GM13977 (cell line): ENCODE results near the gene SLC1A2.

ENCODE experiments used
- DNase-seq: peaks from one replicate; pipeline ENCODE4 v3.0.0; 2012; ENCODE audit warnings: low spot score
- CTCF ChIP-seq: IDR thresholded peaks from 2 replicates; pipeline ENCODE4 v1.5.1; 2012; ENCODE audit warnings: mild to moderate bottlenecking, control low read depth; ENCODE audit not compliant: insufficient read depth; ENCODE audit errors: extremely low read depth, missing control alignments
- in situ Hi-C: fragments of 300-500 bp; cut with MboI; formaldehyde crosslinking; loops from one replicate; pipeline ENCODE4 v1.12.0; 2022; ENCODE audit warnings: low sequenced_read_pairs, low pct_unique_long_range_greater_than_20kb, mixed read lengths, inconsistent platforms; ENCODE audit not compliant: unreplicated experiment

The SLC1A2 gene

DNA sequence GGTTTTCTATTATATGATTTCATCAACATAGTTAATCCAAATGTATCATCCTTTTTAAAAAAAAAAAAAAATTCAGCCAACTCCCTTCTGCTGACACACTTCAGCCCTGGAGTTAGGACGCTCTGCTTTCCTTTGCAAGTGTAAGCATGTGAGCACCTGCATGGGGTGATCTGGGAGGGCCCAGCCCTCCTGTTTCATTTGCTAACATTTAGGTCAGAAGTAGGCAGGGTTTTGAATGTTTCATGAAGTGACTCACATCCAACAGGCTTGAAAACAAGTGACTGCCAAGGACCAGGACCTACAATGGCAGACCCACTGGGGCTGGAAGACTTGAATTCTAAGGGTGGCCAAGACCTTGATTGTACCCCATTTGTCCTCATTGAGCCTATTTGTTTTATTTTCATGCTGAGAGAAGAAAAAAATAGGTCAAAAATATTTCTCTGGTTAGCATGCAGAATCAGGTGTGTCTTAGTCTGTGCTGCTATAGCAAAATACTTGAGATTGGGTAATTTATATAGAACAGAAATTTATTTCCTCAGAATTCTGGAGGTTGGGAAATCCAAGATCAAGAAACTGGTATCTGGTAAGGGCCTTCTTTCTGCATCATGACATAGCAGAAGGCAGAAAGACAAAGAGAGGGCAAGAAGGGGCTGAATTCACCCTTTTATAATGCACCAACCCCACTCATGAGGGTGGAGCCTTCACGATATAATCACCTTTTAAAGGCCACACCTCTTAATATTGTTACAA is 142.8 kb downstream of the SLC1A2 start:
- in situ Hi-C loops: no loop called here
- TF ChIP-seq CTCF: no peak
- DNase-seq: no peak

- DNase-seq: no peak
- in situ Hi-C loops: no loop called here
- TF ChIP-seq CTCF: no peak
Observed at GRCh38 chr11:35275786-35276170, 143.6 kb downstream of the SLC1A2 start.

DNA sequence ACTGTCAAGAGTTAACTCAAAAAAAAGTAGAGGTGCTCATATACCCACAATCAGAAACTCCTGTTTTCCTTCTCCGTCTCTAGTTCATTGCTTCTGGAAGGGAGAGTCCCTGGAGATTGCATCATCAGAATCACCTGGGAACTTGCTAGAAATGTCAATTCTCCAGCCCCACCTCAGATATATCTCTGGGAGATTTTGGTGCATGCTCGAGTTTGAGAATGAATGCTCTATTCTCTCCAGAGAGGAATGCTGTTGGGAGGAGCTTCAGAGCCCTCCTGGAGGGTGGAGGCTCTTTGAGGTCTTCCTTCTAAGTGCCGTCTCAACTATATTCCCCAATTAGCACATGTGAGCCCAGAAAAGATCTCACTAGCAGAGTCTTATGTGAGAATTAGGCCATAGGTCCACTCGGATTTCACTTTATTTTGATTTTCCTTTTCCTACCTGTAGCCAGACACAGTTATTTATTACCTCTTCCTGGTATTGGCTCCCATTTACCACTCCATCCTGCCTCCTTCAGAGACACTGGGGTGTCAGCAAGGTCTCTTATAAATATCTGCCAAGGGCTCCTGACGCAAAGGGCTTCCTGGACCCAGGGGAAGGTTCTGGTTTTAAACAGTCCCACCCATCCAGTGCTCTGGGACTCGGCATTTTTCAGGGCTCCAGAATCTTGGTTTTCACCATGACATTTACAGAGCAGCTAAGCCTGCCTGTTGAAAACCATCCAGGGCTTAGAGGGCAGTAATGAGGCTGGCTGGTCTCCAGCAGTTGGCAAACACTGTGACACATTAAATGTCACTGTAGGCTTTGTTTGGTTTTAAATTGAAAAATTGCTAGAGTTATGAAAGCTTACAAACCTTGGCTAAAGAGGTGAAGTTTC is 144.2 kb downstream of the SLC1A2 start:
- TF ChIP-seq CTCF: no peak
- in situ Hi-C loops: no loop called here
- no peak for DNase-seq

DNA sequence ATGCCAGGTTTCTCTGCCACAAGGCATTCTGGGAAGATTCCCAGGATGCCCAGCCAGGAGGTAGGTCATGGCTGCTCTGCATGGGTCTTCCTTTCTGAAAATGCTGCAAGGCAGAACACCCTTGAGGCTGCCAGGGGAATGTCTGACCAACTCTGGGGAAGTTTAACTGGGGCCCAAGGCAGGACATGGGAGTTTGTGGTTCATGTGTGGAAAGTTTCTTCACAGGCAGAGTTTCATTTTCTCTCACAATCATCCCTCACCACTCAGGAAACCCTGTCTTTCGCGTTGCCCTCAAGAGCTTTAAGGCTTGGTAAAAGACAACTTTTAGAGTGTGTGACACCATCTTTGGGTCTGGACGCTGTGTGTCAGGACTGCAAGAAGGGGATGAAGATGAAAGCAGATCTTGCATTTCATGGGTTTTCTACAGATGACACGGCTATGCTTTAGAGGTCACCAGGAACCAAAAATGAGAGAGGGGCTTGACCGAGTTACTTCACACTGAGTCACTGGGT is 146.9 kb downstream of the SLC1A2 start:
- peak; percentile 56 for DNase-seq
- in situ Hi-C loops: no loop called here
- TF ChIP-seq CTCF: no peak

GRCh38 chr11:35271031-35271430 is 148.3 kb downstream of the SLC1A2 start:
- in situ Hi-C loops: no loop called here
- TF ChIP-seq CTCF: no peak
- DNase-seq: no peak

DNA sequence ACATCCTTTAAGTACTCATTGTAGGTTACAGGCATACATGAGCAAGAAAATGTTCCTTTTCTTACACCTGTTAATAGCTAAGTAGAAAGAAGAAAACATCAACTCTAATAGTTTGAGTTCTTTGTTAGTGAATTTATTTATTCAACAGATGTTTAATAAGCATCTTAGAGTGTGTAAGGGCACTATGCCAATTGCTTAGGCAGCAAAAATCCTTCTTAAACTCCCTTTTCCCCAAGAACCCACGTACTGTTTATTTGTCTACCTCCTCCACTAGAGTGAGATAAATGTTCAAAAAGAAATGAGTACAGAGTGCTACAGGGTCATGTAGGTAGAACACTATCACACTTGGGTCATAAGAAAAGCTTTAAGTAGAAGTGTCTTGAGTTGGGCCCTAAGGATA is 149.0 kb downstream of the SLC1A2 start:
- TF ChIP-seq CTCF: no peak
- no peak for DNase-seq
- in situ Hi-C loops: no loop called here
